ENCODE results near the gene PLEKHB2. TPM values are rescaled to one million over a fixed set of nuclear protein-coding genes. Genes with fewer than 3 reads are reported as not detected.

Gene PLEKHB2
- total RNA-seq, 3 donors from 2014 or later = 73.8 to 129 (median 124) TPM

Other genes with a start within 250 kb of the PLEKHB2 start
- gene FAM168B, start 11.9 kb upstream of the PLEKHB2 start, total RNA-seq = 100 to 1,000 TPM in 1 of 3 donors, 10 to 100 TPM in 2; 79.1 to 131 (median 86.1) TPM
- gene POTEE, start 104.2 kb downstream of the PLEKHB2 start, total RNA-seq = under 1 TPM; 0.12 to 0.27 (median 0.13) TPM